Liver (tissue), 3 donors: Measurements from ENCODE around the gene RHPN2.

Experiments
- ATF3 ChIP-seq: IDR thresholded peaks from 2 replicates; pipeline ENCODE4 v1.6.1; 2016; ENCODE audit warnings: antibody characterized with exemption
- CTCF ChIP-seq: fragments of 150-350 bp; IDR thresholded peaks from 2 replicates; pipeline ENCODE4 v1.5.1; 2017; ENCODE audit warnings: improper control_type of control experiment, low read depth, low read length; ENCODE audit not compliant: missing input control
- FOXA1 ChIP-seq: IDR thresholded peaks from 2 replicates; pipeline ENCODE4 v1.6.1; 2016; ENCODE audit warnings: antibody characterized with exemption
- JUND ChIP-seq, 2 donors: IDR thresholded peaks; 2 replicates each; pipeline ENCODE4 v1.6.1; 2016; ENCODE audit warnings: antibody characterized with exemption in 2 of 2
- MAX ChIP-seq: IDR thresholded peaks from 2 replicates; pipeline ENCODE4 v1.6.1; 2016; ENCODE audit warnings: antibody characterized with exemption
- NR2F2 ChIP-seq: IDR thresholded peaks from 2 replicates; pipeline ENCODE4 v1.6.1; 2016; ENCODE audit warnings: antibody characterized with exemption
- RAD21 ChIP-seq, 2 donors: IDR thresholded peaks; 2 replicates each; pipeline ENCODE4 v1.6.1; 2016; ENCODE audit warnings: antibody characterized with exemption in 2 of 2, mild to moderate bottlenecking in 2 of 2
- REST ChIP-seq: IDR thresholded peaks from 2 replicates; pipeline ENCODE4 v1.6.1; 2016; ENCODE audit warnings: antibody characterized with exemption, mild to moderate bottlenecking
- SP1 ChIP-seq: IDR thresholded peaks from 2 replicates; pipeline ENCODE4 v1.6.1; 2018; ENCODE audit warnings: antibody characterized with exemption, mild to moderate bottlenecking
- TAF1 ChIP-seq: conservative IDR thresholded peaks from 2 replicates; pipeline ENCODE4 v1.6.1; 2016; ENCODE audit warnings: antibody characterized with exemption, mild to moderate bottlenecking
- YY1 ChIP-seq: IDR thresholded peaks from 2 replicates; pipeline ENCODE4 v1.6.1; 2016; ENCODE audit warnings: antibody characterized with exemption, mild to moderate bottlenecking
- donor health status: healthy.
- donor health status: healthy.

- peak; percentile 99 for TF ChIP-seq SP1
- TF ChIP-seq CTCF = no peak
- TF ChIP-seq TAF1 = peak; percentile 72
- peak in 1 of 2 donors; percentile 29 for TF ChIP-seq RAD21 (IDR thresholded peaks at IDR 0.05)
- no peak for TF ChIP-seq FOXA1
- TF ChIP-seq MAX = peak; percentile 64
- peak; percentile 87 for TF ChIP-seq REST
- TF ChIP-seq NR2F2 = peak; percentile 70
- peak; percentile 82 for TF ChIP-seq YY1
- TF ChIP-seq ATF3 = no peak
- peak; percentile 90 to 93 for TF ChIP-seq JUND (IDR thresholded peaks at IDR 0.05)
These were observed 23.5 kb downstream of the RHPN2 start for GRCh38 chr19:33040994-33041827.
